Measurements from ENCODE around the gene S100A11.

S100A11 gene

GRCh38 chr1:151986501-151987190 lies 50.2 kb downstream of the S100A11 start:
- no peaks in the 10 kb centered on the region for H3K9me3 Mint-ChIP-seq
- ATAC-seq (no peak), DNase-seq (no peak)
- H3K27me3 Mint-ChIP-seq = no peaks in the 10 kb centered on the region
- H3K4me1 Mint-ChIP-seq = peaks cover 83% of the 10 kb centered on the region
- H3K27ac Mint-ChIP-seq = peak overlapping the region in 1 of 2 donors; percentile 40
- no peak overlapping the region for H3K4me3 Mint-ChIP-seq

DNA sequence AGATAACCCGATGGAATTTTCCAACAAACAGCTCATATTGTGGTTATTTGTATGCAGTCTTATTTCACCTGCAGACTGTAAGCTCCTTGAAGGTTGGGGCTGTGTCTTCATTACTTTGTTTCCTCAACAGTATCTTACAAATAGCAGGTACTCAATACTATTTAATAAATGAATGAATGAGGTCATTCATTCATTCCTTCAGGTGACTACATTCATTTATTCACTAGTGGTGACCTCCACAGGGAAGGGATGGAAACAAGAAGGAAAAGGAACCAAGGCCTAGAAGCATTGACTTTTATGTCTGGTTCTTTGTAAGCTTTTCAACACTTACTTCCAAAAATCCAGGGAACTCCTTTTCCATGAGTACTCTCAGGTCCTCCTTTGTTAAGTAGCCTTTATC lies 51.0 kb downstream of the S100A11 start:
- Mint-ChIP-seq H3K27ac (no peak overlapping the region), H3K27me3 (no peaks in the 10 kb centered on the region), H3K9me3 (no peaks in the 10 kb centered on the region), H3K4me1 (peaks cover 74% of the 10 kb centered on the region), H3K4me3 (peak overlapping the region; percentile 8 to 61)
- no peak for DNase-seq
- no peak for ATAC-seq

DNA sequence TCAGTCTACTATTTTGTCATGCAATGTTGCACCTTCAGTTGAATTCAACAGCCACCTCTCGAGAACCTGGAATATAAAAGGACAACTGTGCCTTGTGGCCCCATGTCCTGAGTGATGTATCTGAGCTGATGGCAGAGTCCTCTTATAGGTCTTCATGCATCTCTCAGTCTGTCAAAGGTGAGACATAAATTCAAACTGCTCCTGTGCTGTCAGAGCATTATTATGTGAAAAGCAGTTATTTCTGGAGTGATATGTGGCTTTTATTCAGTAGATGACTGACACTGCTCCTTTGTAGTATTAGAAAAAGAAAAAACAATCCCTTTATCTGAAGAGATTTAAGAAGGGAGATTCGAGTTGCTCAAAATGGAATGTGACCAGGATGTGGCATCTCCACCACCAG lies 51.5 kb downstream of the S100A11 start:
- DNase-seq (no peak), ATAC-seq (no peak)
- Mint-ChIP-seq H3K27me3 (no peaks in the 10 kb centered on the region), H3K27ac (no peak overlapping the region), H3K9me3 (no peaks in the 10 kb centered on the region), H3K4me1 (peaks cover 69% of the 10 kb centered on the region), H3K4me3 (peak overlapping the region; percentile 8 to 61)

DNA sequence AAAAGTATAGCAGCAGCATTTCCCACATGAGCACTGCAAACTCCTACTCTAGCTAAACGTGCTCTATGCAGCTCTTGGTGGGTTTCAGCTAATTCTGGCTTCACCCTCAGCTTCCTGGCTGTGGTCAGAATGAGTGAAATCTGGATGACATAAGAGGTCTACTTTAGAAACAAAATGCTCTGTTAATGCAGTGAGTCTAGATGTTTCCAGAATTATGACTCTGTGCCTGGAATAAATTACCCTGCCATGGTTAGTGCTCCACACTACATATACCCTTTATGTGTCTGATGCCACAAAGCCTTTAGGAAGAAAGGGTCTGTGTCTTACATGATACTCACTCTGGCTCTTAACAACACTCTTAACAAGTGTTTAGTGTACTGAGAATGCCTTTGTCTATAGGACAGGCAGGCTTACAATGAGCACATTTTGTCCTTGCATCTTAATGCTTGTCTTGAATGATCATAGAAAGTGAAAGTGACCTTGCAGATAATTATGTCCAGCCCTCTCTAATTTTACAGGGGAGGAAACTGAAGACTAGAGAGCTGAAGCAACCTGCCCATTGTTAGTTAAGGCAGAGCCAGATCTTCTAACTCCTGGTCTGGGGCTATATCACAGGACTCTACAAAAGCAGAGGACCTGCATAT lies 52.4 kb downstream of the S100A11 start:
- ATAC-seq (peak; percentile 95), DNase-seq (peak; percentile 40 to 74)
- H3K4me1 Mint-ChIP-seq = peaks cover 61% of the 10 kb centered on the region
- peak overlapping the region; percentile 71 to 87 for H3K27ac Mint-ChIP-seq
- H3K4me3 Mint-ChIP-seq = peak overlapping the region; percentile 49 to 61
- no peaks in the 10 kb centered on the region for H3K9me3 Mint-ChIP-seq
- H3K27me3 Mint-ChIP-seq = no peaks in the 10 kb centered on the region

Data from stimulated activated naive CD8-positive, alpha-beta T cell treated with anti-CD3 and anti-CD28 coated beads, Interleukin-15, amount 100 ng/mL, for 72 hours (primary cell).